A549 (cell line): ENCODE results near the gene FGF18. TPM values are rescaled to one million over a fixed set of nuclear protein-coding genes. Genes with fewer than 3 reads are reported as not detected.

Source experiments
- ATAC-seq, 2 experiments: fragments of 200-7000 bp in 1 of 2; fragments of >200 bp in 1 of 2; cut with Nextera tagmentation in 1 of 2; cut with Tn5 transposase in 1 of 2; 3 replicates each; pipeline versions ENCODE4 v1.8.0 to v1.9.1; 2018 to 2020; ENCODE audit warnings: mild to moderate bottlenecking in 1 of 2, moderate library complexity in 1 of 2
- CTCF ChIA-PET: fragments of 300-600 bp; sonication (Branson Sonifier 250); formaldehyde crosslinking; extraction: SDS; loops from one replicate; lab custom pipeline; 2021; ENCODE audit warnings: antibody characterized with exemption, inconsistent platforms; lab: Yijun Ruan, JAX
- POLR2A ChIA-PET: fragments of 350-600 bp; formaldehyde crosslinking; extraction: SDS; loops from one replicate; lab custom pipeline; 2021; ENCODE audit warnings: antibody characterized with exemption, inconsistent platforms; lab: Yijun Ruan, JAX
- DNase-seq, 2 experiments: peaks; one replicate each; pipeline versions ENCODE4 v3.0.0 to v3.0.0-alpha.2; 2011 to 2016; ENCODE audit warnings: low read depth in 1 of 2, low spot score in 1 of 2
- FAIRE-seq: peaks from 2 replicates; lab custom pipeline; 2011; peaks lifted over from hg19 to GRCh38; lab: Jason Lieb, UNC
- H3K27ac ChIP-seq, 2 experiments: fragments of >200 bp; sonication (Bioruptor Twin); formaldehyde crosslinking; 3 replicates each; pipeline ENCODE4 v1.5.1; 2016 to 2017
- H3K4me1 ChIP-seq: fragments of >200 bp; sonication (Bioruptor Twin); formaldehyde crosslinking; 3 replicates; pipeline ENCODE4 v1.6.1; 2016
- H3K4me2 ChIP-seq: fragments of >200 bp; sonication (Bioruptor Twin); formaldehyde crosslinking; 3 replicates; pipeline ENCODE4 v1.6.1; 2016
- H3K4me3 ChIP-seq: fragments of >200 bp; sonication (Bioruptor Twin); formaldehyde crosslinking; 3 replicates; pipeline ENCODE4 v1.5.1; 2016
- H3K9me3 ChIP-seq: fragments of >200 bp; sonication (Bioruptor Twin); formaldehyde crosslinking; 3 replicates; pipeline ENCODE4 v1.6.1; 2016
- CHD4 ChIP-seq: fragments of 200-600 bp; sonication (generic); IDR thresholded peaks from 2 replicates; pipeline ENCODE4 v1.6.1; 2016; ENCODE audit warnings: antibody characterized with exemption, mild to moderate bottlenecking, borderline replicate concordance
- CTCF ChIP-seq: fragments of >200 bp; sonication (Bioruptor Twin); formaldehyde crosslinking; IDR thresholded peaks from 3 replicates; pipeline ENCODE4 v1.5.1; 2016
- ELK1 ChIP-seq: fragments of 150-350 bp; IDR thresholded peaks from 2 replicates; pipeline ENCODE4 v1.6.1; 2014; ENCODE audit warnings: low read depth, mild to moderate bottlenecking, low read length
- FOSB ChIP-seq: fragments of 250-450 bp; sonication (Bioruptor Pico); IDR thresholded peaks from 2 replicates; pipeline ENCODE4 v1.5.0; 2020; ENCODE audit warnings: mild to moderate bottlenecking, moderate library complexity
- FOSL2 ChIP-seq, 2 experiments: fragments of 450-650 bp in 1 of 2; fragments of >200 bp in 1 of 2; sonication (Bioruptor Twin) in 1 of 2; formaldehyde crosslinking; IDR thresholded peaks; 2 replicates each; pipeline versions ENCODE4 v1.5.0 to v1.6.1; 2016 to 2020; ENCODE audit warnings: mild to moderate bottlenecking in 1 of 2, moderate library complexity in 1 of 2
- HEYL ChIP-seq: fragments of 250-450 bp; sonication (Bioruptor Pico); IDR thresholded peaks from 2 replicates; pipeline ENCODE4 v1.8.0; 2021; ENCODE audit warnings: mild to moderate bottlenecking, moderate library complexity
- MAX ChIP-seq: IDR thresholded peaks from 2 replicates; pipeline ENCODE4 v1.6.1; 2012
- NR3C1 ChIP-seq: fragments of >200 bp; sonication (Bioruptor Twin); formaldehyde crosslinking; IDR thresholded peaks from 3 replicates; pipeline ENCODE4 v1.6.1; 2017
- RARB ChIP-seq: fragments of 250-450 bp; sonication (Bioruptor Pico); IDR thresholded peaks from 2 replicates; pipeline ENCODE4 v1.8.0; 2021; ENCODE audit warnings: mild to moderate bottlenecking, moderate library complexity
- REST ChIP-seq: fragments of 200-600 bp; sonication (generic); IDR thresholded peaks from 2 replicates; pipeline ENCODE4 v1.6.1; 2016; ENCODE audit warnings: antibody characterized with exemption, mild to moderate bottlenecking, moderate library complexity
- RFX5 ChIP-seq: fragments of 450-650 bp; IDR thresholded peaks from 2 replicates; pipeline ENCODE4 v1.7.1; 2014; ENCODE audit warnings: antibody characterized with exemption, mild to moderate bottlenecking, moderate library complexity
- SREBF2 ChIP-seq: fragments of 450-650 bp; IDR thresholded peaks from 2 replicates; pipeline ENCODE4 v1.6.1; 2014; ENCODE audit warnings: mild to moderate bottlenecking, moderate library complexity
- TP53 ChIP-seq: fragments of 250-450 bp; sonication (Bioruptor Pico); IDR thresholded peaks from 2 replicates; pipeline ENCODE4 v1.5.0; 2021; ENCODE audit warnings: mild to moderate bottlenecking, moderate library complexity
- ZFP36 ChIP-seq: fragments of 450-650 bp; IDR thresholded peaks from 2 replicates; pipeline ENCODE4 v1.6.1; 2014; ENCODE audit warnings: borderline replicate concordance; ENCODE audit not compliant: partially characterized antibody
- ZNF302 ChIP-seq: fragments of 250-450 bp; sonication (Bioruptor Pico); IDR thresholded peaks from 2 replicates; pipeline ENCODE4 v1.9.0; 2021; ENCODE audit warnings: inconsistent platforms, mild to moderate bottlenecking, moderate library complexity
- WGBS: methylation state at CpG from one replicate; pipeline ENCODE4 v1.1.6; 2017; ENCODE audit errors: missing lambda C conversion rate; 5-methylcytosine and 5-hydroxymethylcytosine counted together
- polyA plus RNA-seq, 4 experiments: library from polyadenylated mRNA; depleted of rRNA in 3 of 4; stranded (reverse); fragments of >200 nt; fragmentation: RNase III in 1 of 4; extraction: RNeasy Plus Mini Kit Qiagen cat#74134 plus additional on column Dnase treatment in 1 of 4; gene quantifications; 2 replicates in 3 of 4; 3 replicates in 1 of 4; pipeline ENCODE4 v1.2.3, GENCODE V29; 2011 to 2017
- TF ChIP-seq, protein P1 (sequence below): IDR thresholded peaks from 2 replicates; pipeline ENCODE4 v1.6.1; 2012; ENCODE audit warnings: low read depth, borderline replicate concordance
- TF ChIP-seq, protein P2 (sequence below): fragments of >200 bp; sonication (Bioruptor Twin); formaldehyde crosslinking; IDR thresholded peaks from 2 replicates; pipeline ENCODE4 v1.6.1; 2016
- TF ChIP-seq, protein P3 (sequence below): fragments of 450-650 bp; IDR thresholded peaks from 2 replicates; pipeline ENCODE4 v1.6.1; 2014; ENCODE audit warnings: antibody characterized with exemption

FGF18 gene
- polyA plus RNA-seq, 2 of the 4 experiments (the other 2 are of a cell fraction), result 0.09 to 0.16 TPM

DNA sequence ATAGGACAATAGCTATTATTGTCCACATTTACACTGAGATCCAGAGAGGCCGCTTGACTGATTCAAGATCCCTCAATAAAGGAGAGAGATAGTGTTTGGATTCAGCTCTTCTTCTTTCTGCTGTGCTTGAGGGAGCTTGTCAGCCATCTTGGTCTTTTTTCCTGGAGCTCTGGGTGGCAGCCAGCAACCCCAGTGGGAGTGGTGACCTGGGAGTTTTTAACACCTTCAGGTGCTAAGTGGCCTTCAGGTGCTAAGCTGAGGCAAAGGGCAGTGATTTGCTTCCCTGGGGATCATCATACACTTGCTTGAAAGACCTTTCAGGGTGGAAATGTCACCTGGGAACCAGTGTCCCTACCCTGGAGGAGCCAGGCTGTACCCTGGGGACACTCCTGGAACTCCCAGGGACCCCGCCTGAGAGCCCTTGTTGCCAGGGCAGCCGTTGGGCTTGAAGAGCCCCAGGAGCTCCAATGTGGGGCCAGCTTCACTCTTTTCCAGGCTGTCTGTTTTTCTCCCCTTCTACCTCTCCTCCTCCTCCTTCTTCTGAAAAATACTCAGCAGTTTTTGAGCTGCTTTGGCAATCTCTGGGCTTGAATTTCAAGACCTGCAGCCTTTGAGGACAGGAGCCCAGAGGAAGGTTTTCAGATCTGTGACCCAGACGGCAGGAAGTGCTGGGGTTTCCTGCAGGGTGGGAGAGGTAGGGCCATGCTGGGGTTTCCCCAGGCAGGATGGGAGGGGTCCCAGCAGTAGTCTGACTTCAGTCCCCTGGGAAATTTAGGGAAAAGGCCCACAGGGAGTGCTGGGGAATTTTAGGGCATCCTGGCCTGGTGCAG is 59.7 kb downstream of the FGF18 start:
- CTCF ChIA-PET, result interaction anchor here (0.6 to 1.1 kb wide), 5 partner anchors 14 to 411 kb away, joined by 3 read pairs; no protein-coding TSS in a partner anchor
- no peak for ATAC-seq
- H3K27ac ChIP-seq, result no peak overlapping the region
- H3K4me3 ChIP-seq, result no peak overlapping the region
- H3K9me3 ChIP-seq, result no peaks in the 10 kb centered on the region
- TF ChIP-seq FOSB, result no peak
- TF ChIP-seq, all 56 proteins: peak for 0
- Histone ChIP-seq H3K4me1 (peaks cover 6% of the 10 kb centered on the region; the same call in 1 of the 3 replicates), H3K4me2 (no peak overlapping the region)
- POLR2A ChIA-PET, result no interaction called here
- WGBS, result 54% methylated on average over 4 of the region's 4 CpGs
- FAIRE-seq (no peak), DNase-seq (no peak)

GRCh38 chr5:171479776-171480125 is 60.3 kb downstream of the FGF18 start:
- ATAC-seq, result no peak
- ChIA-PET CTCF (interaction anchor here (0.6 to 1.1 kb wide), 2 partner anchors 127 to 410 kb away, joined by 3 read pairs; no protein-coding TSS in a partner anchor), POLR2A (no interaction called here)
- FAIRE-seq, result no peak
- TF ChIP-seq RFX5, result no peak
- DNase-seq, result no peak
- Histone ChIP-seq H3K4me1 (peaks cover 6% of the 10 kb centered on the region; the same call in 1 of the 3 replicates), H3K27ac (no peak overlapping the region), H3K4me3 (no peak overlapping the region), H3K9me3 (no peaks in the 10 kb centered on the region), H3K4me2 (no peak overlapping the region)
- WGBS, result 40% methylated on average over 1 of the region's 1 CpG

GRCh38 chr5:171480239-171480638 is 60.8 kb downstream of the FGF18 start:
- DNase-seq (no peak), ATAC-seq (no peak), FAIRE-seq (no peak)
- ChIA-PET POLR2A (no interaction called here), CTCF (interaction anchor here (0.6 kb wide), 1 partner anchor 410 kb away, joined by 3 read pairs; no protein-coding TSS in a partner anchor)
- TF ChIP-seq, protein P1, sequence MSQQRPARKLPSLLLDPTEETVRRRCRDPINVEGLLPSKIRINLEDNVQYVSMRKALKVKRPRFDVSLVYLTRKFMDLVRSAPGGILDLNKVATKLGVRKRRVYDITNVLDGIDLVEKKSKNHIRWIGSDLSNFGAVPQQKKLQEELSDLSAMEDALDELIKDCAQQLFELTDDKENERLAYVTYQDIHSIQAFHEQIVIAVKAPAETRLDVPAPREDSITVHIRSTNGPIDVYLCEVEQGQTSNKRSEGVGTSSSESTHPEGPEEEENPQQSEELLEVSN, result no peak
- no peak for TF ChIP-seq CTCF
- no peak for TF ChIP-seq RARB (CRISPR knock-in tag)
- no peak for TF ChIP-seq ZNF302 (CRISPR knock-in tag)
- no peak for TF ChIP-seq SREBF2
- no peak for TF ChIP-seq TP53 (CRISPR knock-in tag)
- no peak for TF ChIP-seq HEYL (CRISPR knock-in tag)
- TF ChIP-seq ZFP36, result no peak
- no peak for TF ChIP-seq CHD4
- TF ChIP-seq REST, result no peak
- TF ChIP-seq NR3C1, result no peak
- TF ChIP-seq, protein P2, sequence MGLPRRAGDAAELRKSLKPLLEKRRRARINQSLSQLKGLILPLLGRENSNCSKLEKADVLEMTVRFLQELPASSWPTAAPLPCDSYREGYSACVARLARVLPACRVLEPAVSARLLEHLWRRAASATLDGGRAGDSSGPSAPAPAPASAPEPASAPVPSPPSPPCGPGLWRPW, result no peak
- no peak for TF ChIP-seq MAX
- no peak for TF ChIP-seq FOSL2 (IDR thresholded peaks at IDR 0.05)
- no peak for TF ChIP-seq FOSL2 (CRISPR knock-in tag; IDR thresholded peaks at IDR 0.05)
- no peak for TF ChIP-seq ELK1
- TF ChIP-seq, protein P3, sequence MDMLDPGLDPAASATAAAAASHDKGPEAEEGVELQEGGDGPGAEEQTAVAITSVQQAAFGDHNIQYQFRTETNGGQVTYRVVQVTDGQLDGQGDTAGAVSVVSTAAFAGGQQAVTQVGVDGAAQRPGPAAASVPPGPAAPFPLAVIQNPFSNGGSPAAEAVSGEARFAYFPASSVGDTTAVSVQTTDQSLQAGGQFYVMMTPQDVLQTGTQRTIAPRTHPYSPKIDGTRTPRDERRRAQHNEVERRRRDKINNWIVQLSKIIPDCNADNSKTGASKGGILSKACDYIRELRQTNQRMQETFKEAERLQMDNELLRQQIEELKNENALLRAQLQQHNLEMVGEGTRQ, result no peak
- no peak overlapping the region for H3K27ac ChIP-seq
- WGBS, result 60% methylated on average over 5 of the region's 6 CpGs
- H3K4me2 ChIP-seq, result no peak overlapping the region
- no peaks in the 10 kb centered on the region for H3K9me3 ChIP-seq
- no peak overlapping the region for H3K4me3 ChIP-seq
- H3K4me1 ChIP-seq, result peaks cover 6% of the 10 kb centered on the region; the same call in 1 of the 3 replicates
